Measurements from ENCODE around the gene LLGL2. TPM values are rescaled to one million over a fixed set of nuclear protein-coding genes. Genes with fewer than 3 reads are reported as not detected.
"Not testable (repeated sequence)": the region's sequence is repeated elsewhere in the genome, so short reads cannot be mapped to it uniquely, and the experiment has no call there.

Gene LLGL2
- total RNA-seq, 2 experiments from 2014 or later, result 12.6 to 21.6 TPM

GRCh38 chr17:75476271-75476671, 49.2 kb upstream of the LLGL2 start:
- no peaks in the 10 kb centered on the region for H3K79me2 ChIP-seq (ENCODE audit: insufficient read depth, low read depth, low read length)
- TF ChIP-seq CTCF (conservative IDR thresholded peaks at IDR 0.05; ENCODE audit: low read length), result no peak
- no peak for TF ChIP-seq EZH2phosphoT487 (IDR thresholded peaks at IDR 0.05; ENCODE audit: borderline replicate concordance, low read depth, low read length)
- ChIA-PET CTCF (ENCODE audit: unreplicated experiment) (no interaction called here), POLR2A (no interaction called here)
- H3K9me3 ChIP-seq (ENCODE audit: low read length), result no peaks in the 10 kb centered on the region
- no peak overlapping the region for H3K4me2 ChIP-seq (ENCODE audit: low read length)
- H3K27ac ChIP-seq (ENCODE audit: low read depth, low read length, poor library complexity, severe bottlenecking), result no peak overlapping the region
- no peak overlapping the region for H3K4me3 ChIP-seq (ENCODE audit: low read depth, low read length, poor library complexity, severe bottlenecking)
- H4K20me1 ChIP-seq (ENCODE audit: insufficient read depth, low read length), result no peaks in the 10 kb centered on the region
- DNase-seq (ENCODE audit: low spot score), result no peak
- no peaks in the 10 kb centered on the region for H3K9me2 ChIP-seq (ENCODE audit: insufficient read depth, low read length)
- no peak overlapping the region for H2AFZ ChIP-seq (ENCODE audit: low read length)
- intact Hi-C loops (cut with micrococcal nuclease; ENCODE audit: unreplicated experiment), result no loop called here
- peaks cover 14% of the 10 kb centered on the region for H3K4me1 ChIP-seq (ENCODE audit: insufficient read depth, low read length, poor library complexity, severe bottlenecking)
- H3K36me3 ChIP-seq (ENCODE audit: insufficient read depth, low read length), result peaks cover 22% of the 10 kb centered on the region
- no TSS peak for BruUV-seq (replicated peaks)

GRCh38 chr17:75476752-75477489, 48.6 kb upstream of the LLGL2 start:
- no TSS peak for BruUV-seq (replicated peaks)
- H3K4me1 ChIP-seq (ENCODE audit: insufficient read depth, low read length, poor library complexity, severe bottlenecking), result peaks cover 10% of the 10 kb centered on the region
- intact Hi-C loops (cut with micrococcal nuclease; ENCODE audit: unreplicated experiment), result no loop called here
- no peak overlapping the region for H3K4me2 ChIP-seq (ENCODE audit: low read length)
- H3K36me3 ChIP-seq (ENCODE audit: insufficient read depth, low read length), result peaks cover 21% of the 10 kb centered on the region
- CTCF ChIA-PET (ENCODE audit: unreplicated experiment), result no interaction called here
- DNase-seq (ENCODE audit: low spot score), result no peak
- no peaks in the 10 kb centered on the region for H3K9me3 ChIP-seq (ENCODE audit: low read length)
- no peak for TF ChIP-seq CTCF (conservative IDR thresholded peaks at IDR 0.05; ENCODE audit: low read length)
- TF ChIP-seq EZH2phosphoT487 (IDR thresholded peaks at IDR 0.05; ENCODE audit: borderline replicate concordance, low read depth, low read length), result no peak
- H3K27ac ChIP-seq (ENCODE audit: low read depth, low read length, poor library complexity, severe bottlenecking), result no peak overlapping the region
- no peaks in the 10 kb centered on the region for H3K79me2 ChIP-seq (ENCODE audit: insufficient read depth, low read depth, low read length)
- no peak overlapping the region for H3K4me3 ChIP-seq (ENCODE audit: low read depth, low read length, poor library complexity, severe bottlenecking)
- no peaks in the 10 kb centered on the region for H4K20me1 ChIP-seq (ENCODE audit: insufficient read depth, low read length)
- no peak overlapping the region for H2AFZ ChIP-seq (ENCODE audit: low read length)
- no peaks in the 10 kb centered on the region for H3K9me2 ChIP-seq (ENCODE audit: insufficient read depth, low read length)
- POLR2A ChIA-PET, result interaction anchor here (1.3 kb wide), 1 partner anchor 10 kb away, joined by 3 read pairs; no protein-coding TSS in a partner anchor

- BruUV-seq (replicated peaks); H4K20me1 ChIP-seq (ENCODE audit: insufficient read depth, low read length); intact Hi-C loops (cut with micrococcal nuclease; ENCODE audit: unreplicated experiment); H3K4me3 ChIP-seq (ENCODE audit: low read depth, low read length, poor library complexity, severe bottlenecking); H3K9me2 ChIP-seq (ENCODE audit: insufficient read depth, low read length); H3K9me3 ChIP-seq (ENCODE audit: low read length); H3K79me2 ChIP-seq (ENCODE audit: insufficient read depth, low read depth, low read length); CTCF ChIA-PET (ENCODE audit: unreplicated experiment); H3K4me1 ChIP-seq (ENCODE audit: insufficient read depth, low read length, poor library complexity, severe bottlenecking); H2AFZ ChIP-seq (ENCODE audit: low read length); H3K27ac ChIP-seq (ENCODE audit: low read depth, low read length, poor library complexity, severe bottlenecking); H3K4me2 ChIP-seq (ENCODE audit: low read length); DNase-seq (ENCODE audit: low spot score): not testable (repeated sequence)
- peaks cover 16% of the 10 kb centered on the region for H3K36me3 ChIP-seq (ENCODE audit: insufficient read depth, low read length)
- POLR2A ChIA-PET, result interaction anchor here (1.3 kb wide), 1 partner anchor 10 kb away, joined by 3 read pairs; no protein-coding TSS in a partner anchor
Observed at GRCh38 chr17:75477490-75477862, 48.0 kb upstream of the LLGL2 start.
